ENCODE measurements around the gene MAD1L1.

Gene MAD1L1

DNA sequence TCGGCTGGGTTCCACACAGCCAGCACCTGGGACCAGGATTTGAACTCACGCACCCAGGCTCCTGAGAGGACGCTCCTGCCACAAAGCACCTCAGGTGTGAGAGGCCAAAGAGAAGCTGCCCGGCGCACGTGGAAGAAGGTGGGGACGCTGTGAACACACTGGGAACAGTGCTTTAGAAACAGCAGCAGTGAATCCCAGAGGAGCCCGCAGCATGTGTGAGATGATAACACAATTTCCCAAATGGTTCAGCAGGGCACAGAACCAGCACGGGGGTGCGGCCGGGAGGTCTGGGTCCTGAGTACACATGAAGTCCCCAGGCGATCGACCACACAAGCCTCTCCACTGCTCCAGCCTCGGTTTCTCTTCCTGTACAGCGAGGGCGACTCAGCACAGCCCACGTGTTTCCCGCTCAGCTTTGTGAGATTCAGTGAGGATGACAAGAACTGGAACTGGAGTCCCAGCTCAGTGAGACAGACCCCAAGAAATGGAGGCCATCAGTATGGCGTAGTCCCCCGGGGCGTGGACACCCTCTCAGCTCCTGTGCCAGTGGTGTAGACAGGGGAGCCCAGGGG, 188.3 kb downstream of the MAD1L1 start:
- no peaks in the 10 kb centered on the region for H3K27me3 ChIP-seq (ENCODE audit: control insufficient read depth, insufficient read depth, low read length)
- no peaks in the 10 kb centered on the region for H3K4me1 ChIP-seq (ENCODE audit: control insufficient read depth, insufficient read depth, low read length)
- H3K9ac ChIP-seq (ENCODE audit: low read depth, low read length) = no peak overlapping the region
- no peak overlapping the region for H3K4me3 ChIP-seq (ENCODE audit: low read depth, low read length)
- no peak overlapping the region for H3K27ac ChIP-seq (ENCODE audit: low read depth, low read length)
- 0 out of 2 replicates have a peak, but pooled peaks cover 2% of the 10 kb centered on the region for H3K36me3 ChIP-seq (ENCODE audit: control insufficient read depth, insufficient read depth, low read length)
- H3K9me3 ChIP-seq (ENCODE audit: control insufficient read depth, insufficient read depth, low read length) = no peaks in the 10 kb centered on the region

GRCh38 chr7:2043316-2044039, 189.3 kb downstream of the MAD1L1 start:
- H3K27me3 ChIP-seq (ENCODE audit: control insufficient read depth, insufficient read depth, low read length) = no peaks in the 10 kb centered on the region

GRCh38 chr7:2042650-2043049, 190.1 kb downstream of the MAD1L1 start:
- Histone ChIP-seq H3K9me3 (ENCODE audit: control insufficient read depth, insufficient read depth, low read length) (no peaks in the 10 kb centered on the region), H3K27me3 (ENCODE audit: control insufficient read depth, insufficient read depth, low read length) (no peaks in the 10 kb centered on the region), H3K4me3 (ENCODE audit: low read depth, low read length) (no peak overlapping the region), H3K27ac (ENCODE audit: low read depth, low read length) (no peak overlapping the region), H3K4me1 (ENCODE audit: control insufficient read depth, insufficient read depth, low read length) (no peaks in the 10 kb centered on the region), H3K36me3 (ENCODE audit: control insufficient read depth, insufficient read depth, low read length) (0 out of 2 replicates have a peak, but pooled peaks cover 2% of the 10 kb centered on the region), H3K9ac (ENCODE audit: low read depth, low read length) (no peak overlapping the region)

More at GRCh38 chr7:2043316-2044039, 189.3 kb downstream of the MAD1L1 start:
- H3K27ac ChIP-seq (ENCODE audit: low read depth, low read length) = no peak overlapping the region
- H3K36me3 ChIP-seq (ENCODE audit: control insufficient read depth, insufficient read depth, low read length) = 0 out of 2 replicates have a peak, but pooled peaks cover 2% of the 10 kb centered on the region
- no peaks in the 10 kb centered on the region for H3K9me3 ChIP-seq (ENCODE audit: control insufficient read depth, insufficient read depth, low read length)
- H3K4me1 ChIP-seq (ENCODE audit: control insufficient read depth, insufficient read depth, low read length) = no peaks in the 10 kb centered on the region
- H3K9ac ChIP-seq (ENCODE audit: low read depth, low read length) = no peak overlapping the region
- H3K4me3 ChIP-seq (ENCODE audit: low read depth, low read length) = no peak overlapping the region

- H3K27ac ChIP-seq (ENCODE audit: low read depth, low read length) = no peak overlapping the region
- H3K4me3 ChIP-seq (ENCODE audit: low read depth, low read length) = no peak overlapping the region
- 0 out of 2 replicates have a peak, but pooled peaks cover 2% of the 10 kb centered on the region for H3K36me3 ChIP-seq (ENCODE audit: control insufficient read depth, insufficient read depth, low read length)
- H3K27me3 ChIP-seq (ENCODE audit: control insufficient read depth, insufficient read depth, low read length) = no peaks in the 10 kb centered on the region
- no peak overlapping the region for H3K9ac ChIP-seq (ENCODE audit: low read depth, low read length)
- H3K9me3 ChIP-seq (ENCODE audit: control insufficient read depth, insufficient read depth, low read length) = no peaks in the 10 kb centered on the region
- H3K4me1 ChIP-seq (ENCODE audit: control insufficient read depth, insufficient read depth, low read length) = no peaks in the 10 kb centered on the region
These were observed 191.0 kb downstream of the MAD1L1 start for GRCh38 chr7:2041496-2042367.

- Histone ChIP-seq H3K27ac (ENCODE audit: low read depth, low read length) (no peak overlapping the region), H3K27me3 (ENCODE audit: control insufficient read depth, insufficient read depth, low read length) (no peaks in the 10 kb centered on the region), H3K4me1 (ENCODE audit: control insufficient read depth, insufficient read depth, low read length) (no peaks in the 10 kb centered on the region), H3K9me3 (ENCODE audit: control insufficient read depth, insufficient read depth, low read length) (no peaks in the 10 kb centered on the region), H3K4me3 (ENCODE audit: low read depth, low read length) (no peak overlapping the region), H3K36me3 (ENCODE audit: control insufficient read depth, insufficient read depth, low read length) (0 out of 2 replicates have a peak, but pooled peaks cover 2% of the 10 kb centered on the region), H3K9ac (ENCODE audit: low read depth, low read length) (no peak overlapping the region)
These were observed 191.9 kb downstream of the MAD1L1 start for GRCh38 chr7:2040893-2041270.

- H3K27ac ChIP-seq (ENCODE audit: low read depth, low read length) = no peak overlapping the region
- H3K4me1 ChIP-seq (ENCODE audit: control insufficient read depth, insufficient read depth, low read length) = no peaks in the 10 kb centered on the region
- H3K4me3 ChIP-seq (ENCODE audit: low read depth, low read length) = no peak overlapping the region
- no peaks in the 10 kb centered on the region for H3K9me3 ChIP-seq (ENCODE audit: control insufficient read depth, insufficient read depth, low read length)
- no peak overlapping the region for H3K9ac ChIP-seq (ENCODE audit: low read depth, low read length)
- H3K27me3 ChIP-seq (ENCODE audit: control insufficient read depth, insufficient read depth, low read length) = no peaks in the 10 kb centered on the region
- H3K36me3 ChIP-seq (ENCODE audit: control insufficient read depth, insufficient read depth, low read length) = 0 out of 2 replicates have a peak, but pooled peaks cover 2% of the 10 kb centered on the region
These were observed 192.4 kb downstream of the MAD1L1 start for GRCh38 chr7:2040201-2040892.

DNA sequence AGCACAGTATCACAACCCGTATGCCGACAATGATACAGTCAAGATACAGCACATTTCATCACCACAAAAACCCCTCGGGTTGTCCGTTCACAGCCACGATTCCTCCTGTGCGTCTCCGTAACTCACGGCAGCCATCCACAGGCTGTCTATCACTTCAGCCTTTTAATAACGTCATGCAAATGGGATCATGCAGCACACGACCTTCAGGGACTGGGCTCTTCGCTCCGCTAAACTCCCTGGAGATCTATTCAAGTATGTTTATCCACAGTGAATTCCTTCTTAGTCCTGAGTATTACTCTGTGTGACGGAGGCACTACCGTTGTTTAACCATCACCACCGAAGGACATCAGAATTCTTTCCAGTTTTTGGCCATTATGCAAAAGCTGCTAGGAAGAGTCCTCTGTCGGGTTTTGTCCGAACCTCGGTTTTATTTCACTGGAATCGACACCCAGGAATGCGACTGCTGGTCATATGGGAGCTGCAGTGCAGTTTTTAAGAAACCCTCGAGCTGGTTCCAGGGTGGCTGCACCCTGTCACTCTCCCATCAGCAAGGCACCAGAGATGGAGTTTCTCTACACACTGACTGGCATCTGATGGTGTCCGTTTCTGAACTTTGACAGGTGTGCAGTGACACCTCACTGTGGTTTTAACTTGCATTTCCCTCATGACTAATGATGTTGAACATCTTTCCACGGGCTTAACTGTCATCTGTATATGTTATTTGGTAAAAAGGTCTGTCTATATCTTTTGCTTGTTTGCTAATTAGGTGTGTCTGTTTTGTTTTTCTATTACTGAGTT, 193.6 kb downstream of the MAD1L1 start:
- Histone ChIP-seq H3K9me3 (ENCODE audit: control insufficient read depth, insufficient read depth, low read length) (no peaks in the 10 kb centered on the region), H3K9ac (ENCODE audit: low read depth, low read length) (no peak overlapping the region), H3K4me3 (ENCODE audit: low read depth, low read length) (no peak overlapping the region), H3K36me3 (ENCODE audit: control insufficient read depth, insufficient read depth, low read length) (0 out of 2 replicates have a peak, but pooled peaks cover 2% of the 10 kb centered on the region), H3K27ac (ENCODE audit: low read depth, low read length) (no peak overlapping the region), H3K4me1 (ENCODE audit: control insufficient read depth, insufficient read depth, low read length) (no peaks in the 10 kb centered on the region), H3K27me3 (ENCODE audit: control insufficient read depth, insufficient read depth, low read length) (no peaks in the 10 kb centered on the region)

DNA sequence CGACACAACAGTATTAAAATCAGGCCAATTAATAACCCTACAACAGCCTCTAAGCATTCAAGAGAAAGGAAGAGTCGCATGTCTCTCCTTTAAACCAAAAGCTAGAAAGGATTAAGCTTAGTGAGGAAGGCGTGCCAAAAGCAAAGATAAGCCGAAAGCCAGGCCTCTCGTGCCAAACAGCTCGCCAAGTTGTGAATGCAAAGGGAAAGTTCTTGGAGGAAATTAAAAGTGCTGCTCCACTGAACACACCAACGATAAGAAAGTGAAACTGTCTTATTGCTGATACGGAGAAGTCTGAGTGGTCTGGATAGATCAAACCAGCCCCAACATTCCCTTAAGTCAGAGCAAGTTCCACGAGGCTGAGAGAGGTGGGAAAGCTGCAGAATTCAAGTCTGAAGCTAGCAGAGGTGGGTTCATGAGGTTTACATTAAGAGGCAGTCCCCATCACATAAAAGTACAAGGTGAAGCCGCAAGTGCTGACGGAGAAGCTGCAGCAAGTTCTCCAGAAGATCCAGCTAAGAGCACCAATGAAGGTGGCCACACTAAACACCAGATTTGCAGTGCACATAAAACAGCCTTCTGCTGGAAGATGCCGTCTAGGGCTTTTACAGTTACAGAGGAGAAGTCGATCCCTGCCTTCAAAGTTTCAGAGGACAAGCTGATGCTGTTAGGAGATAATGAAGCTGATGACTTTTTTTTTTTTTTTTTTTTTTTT, 194.8 kb downstream of the MAD1L1 start:
- Histone ChIP-seq H3K9me3 (ENCODE audit: control insufficient read depth, insufficient read depth, low read length) (no peaks in the 10 kb centered on the region), H3K4me3 (ENCODE audit: low read depth, low read length) (no peak overlapping the region), H3K27ac (ENCODE audit: low read depth, low read length) (no peak overlapping the region), H3K27me3 (ENCODE audit: control insufficient read depth, insufficient read depth, low read length) (no peaks in the 10 kb centered on the region), H3K36me3 (ENCODE audit: control insufficient read depth, insufficient read depth, low read length) (0 out of 2 replicates have a peak, but pooled peaks cover 2% of the 10 kb centered on the region), H3K9ac (ENCODE audit: low read depth, low read length) (no peak overlapping the region), H3K4me1 (ENCODE audit: control insufficient read depth, insufficient read depth, low read length) (no peaks in the 10 kb centered on the region)

GRCh38 chr7:2037301-2037807, 195.4 kb downstream of the MAD1L1 start:
- no peak overlapping the region for H3K9ac ChIP-seq (ENCODE audit: low read depth, low read length)
- no peaks in the 10 kb centered on the region for H3K36me3 ChIP-seq (ENCODE audit: control insufficient read depth, insufficient read depth, low read length)
- H3K4me3 ChIP-seq (ENCODE audit: low read depth, low read length) = no peak overlapping the region
- no peak overlapping the region for H3K27ac ChIP-seq (ENCODE audit: low read depth, low read length)
- no peaks in the 10 kb centered on the region for H3K9me3 ChIP-seq (ENCODE audit: control insufficient read depth, insufficient read depth, low read length)
- no peaks in the 10 kb centered on the region for H3K4me1 ChIP-seq (ENCODE audit: control insufficient read depth, insufficient read depth, low read length)
- H3K27me3 ChIP-seq (ENCODE audit: control insufficient read depth, insufficient read depth, low read length) = no peaks in the 10 kb centered on the region
